H1 (cell line): ENCODE results near the gene F10. TPM values are rescaled to one million over a fixed set of nuclear protein-coding genes. Genes with fewer than 3 reads are reported as not detected.

Experiments
- BRCA1 ChIP-seq: IDR thresholded peaks from 2 replicates; pipeline ENCODE4 v1.6.1; 2012; ENCODE audit warnings: low read depth, low read length, improper control_type of control experiment
- CTBP2 ChIP-seq: IDR thresholded peaks from 2 replicates; pipeline ENCODE4 v1.7.0; 2011; ENCODE audit warnings: borderline replicate concordance, mild to moderate bottlenecking, moderate library complexity, mixed read lengths, low read length; ENCODE audit not compliant: insufficient read depth, insufficient read length
- GTF2F1 ChIP-seq: IDR thresholded peaks from 2 replicates; pipeline ENCODE4 v1.6.1; 2012; ENCODE audit warnings: low read depth, low read length, improper control_type of control experiment, borderline replicate concordance
- MAX ChIP-seq: IDR thresholded peaks from 2 replicates; pipeline ENCODE4 v1.6.1; 2012; ENCODE audit warnings: inconsistent platforms
- POLR2AphosphoS5 ChIP-seq: IDR thresholded peaks from 2 replicates; pipeline ENCODE4 v1.6.1; 2011; ENCODE audit warnings: low read depth, low read length
- TBP ChIP-seq: IDR thresholded peaks from 2 replicates; pipeline ENCODE4 v1.6.1; 2011; ENCODE audit warnings: low read depth, low read length, improper control_type of control experiment
- polyA plus RNA-seq, 7 experiments: library from polyadenylated mRNA; depleted of rRNA in 3 of 7; stranded (reverse) in 5 of 7; unstranded in 2 of 7; fragments of >200 nt in 5 of 7; fragments of 200-250 nt in 2 of 7; gene quantifications; 1 replicate in 5 of 7; 2 replicates in 1 of 7; 4 replicates in 1 of 7; pipeline versions ENCODE4 v1.2.1 to v1.2.3, GENCODE V29; 2011 to 2013; ENCODE audit warnings: missing spikeins in 2 of 7, mixed read lengths in 2 of 7
- total RNA-seq: library from RNA; stranded (reverse); fragmentation: NEBNext Ultra II Directional; extraction: Animal tissue kit (Norgen Biotek cat#: 25700); gene quantifications from 2 replicates; pipeline ENCODE4 v1.2.1, GENCODE V29; 2021

The F10 gene
- total and polyA plus RNA-seq, 2 of the 8 experiments (the other 6 are each of a cell fraction or from before 2014, with no cell fraction given): 2.0 to 4.2 TPM

GRCh38 chr13:113176280-113176679, 53.7 kb downstream of the F10 start (continued):
- no peak for TF ChIP-seq TBP
- TF ChIP-seq POLR2AphosphoS5: no peak
- TF ChIP-seq BRCA1: no peak
- no peak for TF ChIP-seq CTBP2
- no peak for TF ChIP-seq GTF2F1
- no peak for TF ChIP-seq MAX
- TF ChIP-seq, all 59 proteins: peak for 0
